ENCODE results near the gene HDHD2.

GRCh38 chr18:47095810-47096209 lies 54.5 kb downstream of the HDHD2 start:
- TF ChIP-seq, protein P1, sequence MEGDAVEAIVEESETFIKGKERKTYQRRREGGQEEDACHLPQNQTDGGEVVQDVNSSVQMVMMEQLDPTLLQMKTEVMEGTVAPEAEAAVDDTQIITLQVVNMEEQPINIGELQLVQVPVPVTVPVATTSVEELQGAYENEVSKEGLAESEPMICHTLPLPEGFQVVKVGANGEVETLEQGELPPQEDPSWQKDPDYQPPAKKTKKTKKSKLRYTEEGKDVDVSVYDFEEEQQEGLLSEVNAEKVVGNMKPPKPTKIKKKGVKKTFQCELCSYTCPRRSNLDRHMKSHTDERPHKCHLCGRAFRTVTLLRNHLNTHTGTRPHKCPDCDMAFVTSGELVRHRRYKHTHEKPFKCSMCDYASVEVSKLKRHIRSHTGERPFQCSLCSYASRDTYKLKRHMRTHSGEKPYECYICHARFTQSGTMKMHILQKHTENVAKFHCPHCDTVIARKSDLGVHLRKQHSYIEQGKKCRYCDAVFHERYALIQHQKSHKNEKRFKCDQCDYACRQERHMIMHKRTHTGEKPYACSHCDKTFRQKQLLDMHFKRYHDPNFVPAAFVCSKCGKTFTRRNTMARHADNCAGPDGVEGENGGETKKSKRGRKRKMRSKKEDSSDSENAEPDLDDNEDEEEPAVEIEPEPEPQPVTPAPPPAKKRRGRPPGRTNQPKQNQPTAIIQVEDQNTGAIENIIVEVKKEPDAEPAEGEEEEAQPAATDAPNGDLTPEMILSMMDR (IDR thresholded peaks at IDR 0.05 in 8 of 11, conservative IDR thresholded peaks at IDR 0.05 in 3 of 11): no peak
- no peak for TF ChIP-seq POLR2AphosphoS5 (IDR thresholded peaks at IDR 0.05)

Measured in spleen (tissue), 7 donors.